ENCODE data around the gene PTCD2.

- TF ChIP-seq CTCF (IDR thresholded peaks at IDR 0.05 in 2 of 3, conservative IDR thresholded peaks at IDR 0.05 in 1 of 3; ENCODE audit: borderline replicate concordance in 1 of 3, insufficient read depth in 1 of 3, low read depth in 2 of 3, low read length in 2 of 3) (no peak), EZH2phosphoT487 (IDR thresholded peaks at IDR 0.05; ENCODE audit: borderline replicate concordance) (no peak), YY1 (IDR thresholded peaks at IDR 0.05; ENCODE audit: extremely low read depth, insufficient replicate concordance, low read depth, low read length) (no peak), MAX (IDR thresholded peaks at IDR 0.05) (no peak)
These were observed 38.2 kb upstream of the PTCD2 start for GRCh38 chr5:72281764-72282499.

Data from HCT116 (cell line).